B cell (primary cell): ENCODE data around the gene KCNIP1.
"Not testable (repeated sequence)": the region's sequence is repeated elsewhere in the genome, so short reads cannot be mapped to it uniquely, and the experiment has no call there.

ENCODE experiments used
- CTCF ChIP-seq: fragments of 200-600 bp; IDR thresholded peaks from one replicate; pipeline ENCODE4 v1.8.0; 2022; ENCODE audit warnings: antibody characterized with exemption, mild to moderate bottlenecking
- EZH2 ChIP-seq: IDR thresholded peaks from 2 replicates; pipeline ENCODE4 v1.6.1; 2012; ENCODE audit warnings: borderline replicate concordance, low read depth, mild to moderate bottlenecking, moderate library complexity, low read length; ENCODE audit not compliant: insufficient read depth, poor library complexity, severe bottlenecking

- TF ChIP-seq CTCF, EZH2: not testable (repeated sequence)
These were observed 250.7 kb downstream of the KCNIP1 start for GRCh38 chr5:170754508-170754907.
